Chondrocyte (in vitro differentiated cells): ENCODE measurements around the gene CREB3. TPM values are rescaled to one million over a fixed set of nuclear protein-coding genes. Genes with fewer than 3 reads are reported as not detected.

Experiments used
- DNase-seq: peaks from one replicate; pipeline ENCODE4 v3.0.0; 2021; ENCODE audit warnings: mixed read lengths, low spot score
- H3K27ac Mint-ChIP-seq: one replicate; pipeline ENCODE4 v1.8.0; 2021; ENCODE audit warnings: mild to moderate bottlenecking, moderate library complexity, mixed read lengths; ENCODE audit not compliant: unreplicated experiment
- H3K27me3 Mint-ChIP-seq: 2 replicates; pipeline ENCODE4 v1.8.0; 2021; ENCODE audit warnings: low read depth, mixed read lengths
- H3K36me3 Mint-ChIP-seq: 2 replicates; pipeline ENCODE4 v1.8.0; 2021; ENCODE audit warnings: low read depth, mixed read lengths
- H3K4me1 Mint-ChIP-seq: 2 replicates; pipeline ENCODE4 v1.8.0; 2021; ENCODE audit warnings: low read depth, mild to moderate bottlenecking, mixed read lengths
- H3K4me3 Mint-ChIP-seq: one replicate; pipeline ENCODE4 v1.8.0; 2021; ENCODE audit warnings: mild to moderate bottlenecking, moderate library complexity, mixed read lengths; ENCODE audit not compliant: unreplicated experiment
- H3K9me3 Mint-ChIP-seq: 2 replicates; pipeline ENCODE4 v1.8.0; 2021; ENCODE audit warnings: low read depth, mixed read lengths
- CTCF ChIP-seq: fragments of 200-600 bp; sonication (generic); IDR thresholded peaks from 2 replicates; pipeline ENCODE4 v1.5.0; 2021; ENCODE audit warnings: antibody characterized with exemption, mild to moderate bottlenecking, moderate library complexity
- total RNA-seq: library from RNA; stranded (reverse); gene quantifications from 3 replicates; pipeline ENCODE4 v1.2.1, GENCODE V29; 2021

The CREB3 gene
- total RNA-seq, 1 donor from 2014 or later = 56.7 TPM

GRCh38 chr9:35713578-35713977 lies 18.9 kb upstream of the CREB3 start:
- Mint-ChIP-seq H3K27me3 (no peaks in the 10 kb centered on the region), H3K27ac (peak overlapping the region; percentile 77), H3K36me3 (peaks cover 65% of the 10 kb centered on the region), H3K4me3 (no peak overlapping the region), H3K4me1 (no peaks in the 10 kb centered on the region), H3K9me3 (no peaks in the 10 kb centered on the region)
- no peak for DNase-seq
- TF ChIP-seq CTCF = no peak

- H3K4me1 Mint-ChIP-seq = no peaks in the 10 kb centered on the region
- H3K4me3 Mint-ChIP-seq = no peak overlapping the region
- no peak for DNase-seq
- peak overlapping the region; percentile 54 for H3K27ac Mint-ChIP-seq
- no peak for TF ChIP-seq CTCF
- H3K27me3 Mint-ChIP-seq = no peaks in the 10 kb centered on the region
- peaks cover 63% of the 10 kb centered on the region for H3K36me3 Mint-ChIP-seq
- no peaks in the 10 kb centered on the region for H3K9me3 Mint-ChIP-seq
These were observed 18.3 kb upstream of the CREB3 start for GRCh38 chr9:35714123-35714522.

- peaks cover 66% of the 10 kb centered on the region for H3K36me3 Mint-ChIP-seq
- no peak overlapping the region for H3K4me3 Mint-ChIP-seq
- H3K27me3 Mint-ChIP-seq = no peaks in the 10 kb centered on the region
- H3K27ac Mint-ChIP-seq = peak overlapping the region; percentile 54
- no peak for DNase-seq
- TF ChIP-seq CTCF = no peak
- no peaks in the 10 kb centered on the region for H3K9me3 Mint-ChIP-seq
- H3K4me1 Mint-ChIP-seq = no peaks in the 10 kb centered on the region
These were observed 17.8 kb upstream of the CREB3 start for GRCh38 chr9:35714579-35715252.

DNA sequence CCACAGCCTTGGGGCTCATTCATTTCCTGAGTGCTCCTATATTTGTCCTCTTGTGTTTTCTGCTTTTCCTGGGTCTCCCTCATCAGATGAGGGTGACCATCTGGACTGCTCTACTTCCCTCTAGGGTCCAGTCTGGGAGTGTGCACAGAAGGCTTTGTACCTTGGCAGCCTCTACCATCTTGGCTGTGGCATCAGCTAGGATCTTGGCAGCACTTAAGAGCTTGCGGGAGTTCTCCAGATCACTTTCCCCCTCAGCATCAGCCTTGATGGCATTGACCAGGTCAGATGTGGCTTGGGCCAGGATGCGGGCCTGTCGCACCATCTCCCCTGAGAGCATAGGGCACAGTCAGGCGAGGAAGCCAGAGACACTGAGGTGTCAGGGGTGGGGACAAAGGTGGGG lies 16.2 kb upstream of the CREB3 start:
- peak overlapping the region; percentile 41 for H3K27ac Mint-ChIP-seq

More for the DNA sequence above, 16.2 kb upstream of the CREB3 start:
- Mint-ChIP-seq H3K36me3 (peaks cover 65% of the 10 kb centered on the region), H3K4me1 (no peaks in the 10 kb centered on the region), H3K9me3 (no peaks in the 10 kb centered on the region), H3K4me3 (no peak overlapping the region), H3K27me3 (no peaks in the 10 kb centered on the region)
- TF ChIP-seq CTCF = peak; percentile 35
- DNase-seq = no peak
